HL-60/S4 (cell line): ENCODE data around the gene PMVK.

Experiments
- in situ Hi-C: fragments of 300-500 bp; cut with MboI; formaldehyde crosslinking; loops from 2 replicates; pipeline ENCODE4 v1.14.3; 2022; ENCODE audit warnings: low sequenced_read_pairs

The PMVK gene

GRCh38 chr1:154883919-154884868 lies 52.3 kb downstream of the PMVK start:
- in situ Hi-C loops, result loop anchor here (10.0 kb wide), 1 partner anchor 219 kb away; no protein-coding TSS in a partner anchor

- in situ Hi-C loops, result loop anchor here (10.0 kb wide), 1 partner anchor 217 kb away; no protein-coding TSS in a partner anchor
These were observed 54.5 kb downstream of the PMVK start for GRCh38 chr1:154881820-154882535.

- in situ Hi-C loops, result loop anchor here (10.0 kb wide), 1 partner anchor 216 kb away; no protein-coding TSS in a partner anchor
These were observed 55.8 kb downstream of the PMVK start for GRCh38 chr1:154880671-154881070.

- in situ Hi-C loops, result no loop called here
These were observed 57.5 kb downstream of the PMVK start for GRCh38 chr1:154879038-154879421.

- in situ Hi-C loops, result no loop called here
These were observed 58.0 kb downstream of the PMVK start for GRCh38 chr1:154878371-154879037.

- in situ Hi-C loops, result no loop called here
These were observed 59.0 kb downstream of the PMVK start for GRCh38 chr1:154877370-154877974.

- in situ Hi-C loops, result no loop called here
These were observed 59.6 kb downstream of the PMVK start for GRCh38 chr1:154876842-154877369.
